GM12878 (cell line): ENCODE results near the gene RBM6. TPM values are rescaled to one million over a fixed set of nuclear protein-coding genes. Genes with fewer than 3 reads are reported as not detected.
A peak's percentile ranks its signal among the peaks of the same experiment; 100 is the strongest.

ENCODE experiments used
- ATAC-seq: fragments of 200-7000 bp; cut with Tn5 transposase; 3 replicates; pipeline ENCODE4 v1.9.1; 2020; ENCODE audit warnings: mild to moderate bottlenecking, moderate library complexity
- BruUV-seq: library from RNA; stranded (reverse); fragments of 400-500 nt; replicated peaks from 2 replicates; lab custom pipeline; 2021; lab: Mats Ljungman, UMichigan
- CTCF ChIA-PET: fragments of 300-600 bp; sonication (Branson Sonifier 250); formaldehyde crosslinking; extraction: SDS; loops from one replicate; lab custom pipeline; 2021; ENCODE audit warnings: inconsistent platforms; lab: Yijun Ruan, JAX
- POLR2A ChIA-PET: fragments of 350-600 bp; formaldehyde crosslinking; extraction: SDS; loops from one replicate; lab custom pipeline; 2021; ENCODE audit warnings: inconsistent platforms; lab: Charles Lee
- RAD21 ChIA-PET: fragments of 300-600 bp; sonication (Branson Sonifier 250); formaldehyde crosslinking; loops from one replicate; lab custom pipeline; 2023; ENCODE audit warnings: antibody characterized with exemption; ENCODE audit not compliant: unreplicated experiment; lab: Charles Lee
- SMC1A ChIA-PET: fragments of 300-600 bp; sonication (Branson Sonifier 250); formaldehyde crosslinking; loops from one replicate; lab custom pipeline; 2023; ENCODE audit not compliant: unreplicated experiment, uncharacterized antibody; lab: Charles Lee
- DNase-seq: peaks from one replicate; pipeline ENCODE4 v3.0.0-alpha.2; 2011; ENCODE audit warnings: low read depth, low spot score
- FAIRE-seq: peaks from 3 replicates; lab custom pipeline; 2011; peaks lifted over from hg19 to GRCh38; lab: Jason Lieb, UNC
- H2AFZ ChIP-seq: 2 replicates; pipeline ENCODE4 v1.6.0; 2011; ENCODE audit warnings: low read depth, low read length, control low read depth; ENCODE audit not compliant: control insufficient read depth
- H3K27ac ChIP-seq: 2 replicates; pipeline ENCODE4 v1.5.1; 2011; ENCODE audit warnings: control low read depth; ENCODE audit not compliant: control insufficient read depth, insufficient read depth
- H3K27me3 ChIP-seq, 2 experiments: replicated peaks in 1 of 2; 2 replicates each; pipeline versions ENCODE4 v1.6.0 to v1.6.1; 2011; ENCODE audit warnings: low read length in 1 of 2; ENCODE audit not compliant: control insufficient read depth in 2 of 2, insufficient read depth in 2 of 2
- H3K36me3 ChIP-seq, 2 experiments: 2 replicates each; pipeline ENCODE4 v1.5.1; 2011; ENCODE audit warnings: low read length in 1 of 2; ENCODE audit not compliant: control insufficient read depth in 2 of 2, insufficient read depth in 2 of 2
- H3K4me1 ChIP-seq: 2 replicates; pipeline ENCODE4 v1.6.1; 2011; ENCODE audit warnings: mild to moderate bottlenecking, low read length, moderate library complexity, mixed read lengths; ENCODE audit not compliant: control insufficient read depth, insufficient read depth
- H3K4me2 ChIP-seq: 2 replicates; pipeline ENCODE4 v1.6.0; 2011; ENCODE audit warnings: control low read depth; ENCODE audit not compliant: control insufficient read depth, insufficient read depth
- H3K4me3 ChIP-seq: fragments of 200-600 bp; sonication (generic); 2 replicates; pipeline ENCODE4 v1.5.1; 2016
- H3K79me2 ChIP-seq: 2 replicates; pipeline ENCODE4 v1.6.0; 2011; ENCODE audit warnings: low read length; ENCODE audit not compliant: control insufficient read depth, insufficient read depth
- H3K9ac ChIP-seq: 2 replicates; pipeline ENCODE4 v1.8.0; 2011; ENCODE audit warnings: low read length, control low read depth, mixed read lengths; ENCODE audit not compliant: control insufficient read depth, insufficient read depth
- H3K9me3 ChIP-seq: replicated peaks from 3 replicates; pipeline ENCODE4 v1.5.1; 2011; ENCODE audit warnings: mild to moderate bottlenecking, low read length; ENCODE audit not compliant: control insufficient read depth, insufficient read depth
- H4K20me1 ChIP-seq: 2 replicates; pipeline ENCODE4 v1.6.0; 2011; ENCODE audit not compliant: control insufficient read depth, insufficient read depth
- ASH2L ChIP-seq: fragments of 300-600, 200-600 bp; sonication (generic); IDR thresholded peaks from 2 replicates; pipeline ENCODE4 v1.6.1; 2017; ENCODE audit warnings: low read depth, mild to moderate bottlenecking, borderline replicate concordance
- BHLHE40 ChIP-seq, 2 experiments: fragments of 450-650 bp in 1 of 2; IDR thresholded peaks; 2 replicates each; pipeline ENCODE4 v1.6.1; 2011 to 2017; ENCODE audit warnings: low read depth in 2 of 2, borderline replicate concordance in 1 of 2, improper control_type of control experiment in 1 of 2, low read length in 1 of 2, mild to moderate bottlenecking in 1 of 2
- CREM ChIP-seq: IDR thresholded peaks from 2 replicates; pipeline ENCODE4 v1.6.1; 2014; ENCODE audit warnings: antibody characterized with exemption, low read depth
- CTCF ChIP-seq, 3 experiments: IDR thresholded peaks in 2 of 3; conservative IDR thresholded peaks in 1 of 3; 2 replicates each; pipeline ENCODE4 v1.5.1; 2011; ENCODE audit warnings: low read depth in 3 of 3, low read length in 3 of 3, mild to moderate bottlenecking in 3 of 3, control low read depth in 2 of 3, moderate library complexity in 2 of 3, inconsistent platforms in 1 of 3, mixed read lengths in 1 of 3; ENCODE audit not compliant: control insufficient read depth in 2 of 3, insufficient read depth in 1 of 3; ENCODE audit errors: extremely low read depth in 1 of 3
- EGR1 ChIP-seq, 2 experiments: IDR thresholded peaks; 1 replicate in 1 of 2; 2 replicates in 1 of 2; pipeline ENCODE4 v1.6.1; 2011 to 2012; ENCODE audit warnings: low read depth in 2 of 2, low read length in 2 of 2, borderline replicate concordance in 1 of 2, mild to moderate bottlenecking in 1 of 2, moderate library complexity in 1 of 2
- MYB ChIP-seq: fragments of 150-350 bp; IDR thresholded peaks from 2 replicates; pipeline ENCODE4 v1.6.1; 2014; ENCODE audit warnings: mild to moderate bottlenecking, low read depth, low read length, borderline replicate concordance
- NFIC ChIP-seq: IDR thresholded peaks from 2 replicates; pipeline ENCODE4 v1.6.1; 2012; ENCODE audit warnings: low read depth, mild to moderate bottlenecking, inconsistent platforms, low read length, moderate library complexity
- NR2C2 ChIP-seq: IDR thresholded peaks from 2 replicates; pipeline ENCODE4 v1.6.1; 2011; ENCODE audit warnings: borderline replicate concordance, low read depth; ENCODE audit not compliant: control insufficient read depth, insufficient read length
- NRF1 ChIP-seq: conservative IDR thresholded peaks from 2 replicates; pipeline ENCODE4 v1.6.1; 2011; ENCODE audit warnings: mild to moderate bottlenecking, low read depth, low read length, improper control_type of control experiment
- RB1 ChIP-seq: fragments of 450-650 bp; formaldehyde crosslinking; IDR thresholded peaks from 2 replicates; pipeline ENCODE4 v1.6.1; 2017; ENCODE audit warnings: mild to moderate bottlenecking, borderline replicate concordance
- RELA ChIP-seq: fragments of 450-650 bp; IDR thresholded peaks from 2 replicates; pipeline ENCODE4 v1.8.0; 2014; ENCODE audit warnings: borderline replicate concordance; ENCODE audit not compliant: partially characterized antibody
- SMARCA5 ChIP-seq: fragments of 450-650 bp; IDR thresholded peaks from 2 replicates; pipeline ENCODE4 v1.6.1; 2017; ENCODE audit warnings: mild to moderate bottlenecking
- SMC3 ChIP-seq: IDR thresholded peaks from 2 replicates; pipeline ENCODE4 v1.6.1; 2011; ENCODE audit warnings: low read length, improper control_type of control experiment, borderline replicate concordance
- USF1 ChIP-seq: IDR thresholded peaks from 2 replicates; pipeline ENCODE4 v1.6.1; 2011; ENCODE audit warnings: borderline replicate concordance, low read depth, mild to moderate bottlenecking, moderate library complexity, mixed read lengths, low read length; ENCODE audit not compliant: insufficient read depth; ENCODE audit errors: extremely low read length
- ZBTB4 ChIP-seq: fragments of 450-650 bp; formaldehyde crosslinking; IDR thresholded peaks from 2 replicates; pipeline ENCODE4 v1.4.0; 2022; ENCODE audit warnings: mild to moderate bottlenecking, moderate library complexity
- ZNF384 ChIP-seq: IDR thresholded peaks from 2 replicates; pipeline ENCODE4 v1.6.1; 2012; ENCODE audit warnings: low read depth, mild to moderate bottlenecking, low read length, improper control_type of control experiment, borderline replicate concordance
- WGBS: methylation state at CpG from one replicate; pipeline ENCODE4 v1.1.6; 2016; ENCODE audit warnings: low lambda C conversion rate; ENCODE audit not compliant: insufficient replicate concordance, insufficient coverage; ENCODE audit errors: missing lambda C conversion rate; 5-methylcytosine and 5-hydroxymethylcytosine counted together
- in situ Hi-C: fragments of 300-500 bp; cut with MboI; formaldehyde crosslinking; loops from 9 replicates; pipeline ENCODE4 v1.14.3; 2018; ENCODE audit warnings: mixed read lengths
- intact Hi-C: fragments of 100-400 bp; cut with micrococcal nuclease; formaldehyde crosslinking; loops from one replicate; pipeline ENCODE4 v1.14.2; 2022; ENCODE audit not compliant: unreplicated experiment
- polyA plus RNA-seq, 11 experiments: library from polyadenylated mRNA; depleted of rRNA in 4 of 11; unstranded in 6 of 11; stranded (reverse) in 5 of 11; fragments of >200 nt; fragmentation: Nextera tagmentation in 4 of 11; fragmentation: Illumina TruSeq in 1 of 11; extraction: Ambion mirVana in 4 of 11; extraction: Trizol in 1 of 11; gene quantifications; 1 replicate in 1 of 11; 2 replicates in 10 of 11; pipeline versions ENCODE4 v1.2.1 to v1.2.3, GENCODE V29; 2011 to 2016; ENCODE audit warnings: inconsistent platforms in 2 of 11, missing spikeins in 2 of 11, low read depth in 1 of 11
- total RNA-seq, 4 experiments: library from RNA; depleted of rRNA in 3 of 4; stranded (reverse); fragments of >200 nt in 3 of 4; fragmentation: Illumina TruSeq in 1 of 4; extraction: Trizol in 1 of 4; gene quantifications; 2 replicates each; pipeline versions ENCODE4 v1.2.1 to v1.2.3, GENCODE V29; 2013 to 2021

RBM6 gene
- total and polyA plus RNA-seq, 10 of the 15 experiments (the other 5 are each of a cell fraction or from before 2014, with no cell fraction given): 45.3 to 103 (median 81.3) TPM

- Histone ChIP-seq H3K4me1 (peaks cover 4% of the 10 kb centered on the region; the same call in 1 of the 2 replicates), H3K27me3 (no peaks in the 10 kb centered on the region), H3K36me3 (no peaks in the 10 kb centered on the region), H3K9me3 (no peaks in the 10 kb centered on the region), H3K4me2 (no peak overlapping the region), H3K79me2 (peaks cover 64% of the 10 kb centered on the region), H4K20me1 (no peaks in the 10 kb centered on the region), H3K9ac (no peak overlapping the region), H2AFZ (no peak overlapping the region), H3K27ac (no peak overlapping the region), H3K4me3 (no peak overlapping the region)
- in situ Hi-C loops (no loop called here), intact Hi-C loops (no loop called here)
- BruUV-seq: no TSS peak
- ATAC-seq (peak; percentile 20; the same call in 1 of the 3 replicates), DNase-seq (no peak), FAIRE-seq (no peak)
- ChIA-PET CTCF (interaction anchor here (0.6 to 0.9 kb wide), 3 partner anchors 9 to 917 kb away, joined by 3 read pairs; no protein-coding TSS in a partner anchor), RAD21 (no interaction called here), POLR2A (interaction anchor here (0.7 kb wide), 1 partner anchor 115 kb away, joined by 3 read pairs; no protein-coding TSS in a partner anchor), SMC1A (interaction anchor here (0.6 kb wide), 2 partner anchors 8 to 72 kb away, joined by 3 read pairs; no protein-coding TSS in a partner anchor)
- WGBS: 98% methylated on average over 3 of the region's 3 CpGs
- no peak for TF ChIP-seq ZNF384
- no peak for TF ChIP-seq SMARCA5
- no peak for TF ChIP-seq ASH2L
- no peak for TF ChIP-seq EGR1 (IDR thresholded peaks at IDR 0.05; ENCODE audit: borderline replicate concordance in 1 of 2, low read depth in 2 of 2, low read length in 2 of 2)
- no peak for TF ChIP-seq RELA
- TF ChIP-seq NRF1: no peak
- no peak for TF ChIP-seq SMC3
- no peak for TF ChIP-seq MYB
- TF ChIP-seq NFIC: no peak
- no peak for TF ChIP-seq BHLHE40 (IDR thresholded peaks at IDR 0.05; ENCODE audit: borderline replicate concordance in 1 of 2, low read depth in 2 of 2, low read length in 1 of 2)
- no peak for TF ChIP-seq CREM
- TF ChIP-seq USF1: no peak
- TF ChIP-seq NR2C2: no peak
- no peak for TF ChIP-seq CTCF (IDR thresholded peaks at IDR 0.05 in 2 of 3, conservative IDR thresholded peaks at IDR 0.05 in 1 of 3; ENCODE audit: control insufficient read depth in 2 of 3, extremely low read depth in 1 of 3, insufficient read depth in 1 of 3, low read depth in 3 of 3, low read length in 3 of 3)
- no peak for TF ChIP-seq RB1
- TF ChIP-seq ZBTB4 (CRISPR knock-in tag): no peak
Observed at GRCh38 chr3:49955636-49956035, 15.7 kb downstream of the RBM6 start.
